SJCRH30 (cell line): ENCODE measurements around the gene OR13C5. TPM values are rescaled to one million over a fixed set of nuclear protein-coding genes. Genes with fewer than 3 reads are reported as not detected.

Experiments used
- DNase-seq, 2 experiments: peaks; one replicate each; pipeline ENCODE4 v3.0.0-alpha.2; 2015 to 2020
- H3K27ac ChIP-seq: fragments of 250-450 bp; sonication (Bioruptor Pico); 2 replicates; pipeline ENCODE4 v1.5.1; 2020; ENCODE audit warnings: mild to moderate bottlenecking, moderate library complexity
- H3K27me3 ChIP-seq: fragments of 250-450 bp; sonication (Bioruptor Pico); 2 replicates; pipeline ENCODE4 v1.5.1; 2020; ENCODE audit warnings: mild to moderate bottlenecking, moderate library complexity
- H3K36me3 ChIP-seq: fragments of 250-450 bp; sonication (Bioruptor Pico); 2 replicates; pipeline ENCODE4 v1.5.1; 2020; ENCODE audit warnings: mild to moderate bottlenecking, moderate library complexity
- H3K4me1 ChIP-seq: fragments of 250-450 bp; sonication (Bioruptor Pico); 2 replicates; pipeline ENCODE4 v1.5.1; 2020; ENCODE audit warnings: mild to moderate bottlenecking, moderate library complexity
- H3K4me3 ChIP-seq: fragments of 250-450 bp; sonication (Bioruptor Pico); 2 replicates; pipeline ENCODE4 v1.5.1; 2020; ENCODE audit warnings: mild to moderate bottlenecking, moderate library complexity
- H3K9me3 ChIP-seq: fragments of 250-450 bp; sonication (Bioruptor Pico); replicated peaks from 2 replicates; pipeline ENCODE4 v1.5.1; 2020; ENCODE audit warnings: mild to moderate bottlenecking, moderate library complexity
- total RNA-seq: library from RNA; depleted of rRNA; stranded (reverse); fragments of >200 nt; shearing (Covaris generic); gene quantifications from 2 replicates; pipeline ENCODE4 v1.2.3, GENCODE V29; 2014; rRNA removed

The OR13C5 gene
- total RNA-seq, 1 experiment from 2014 or later = not detected

DNA sequence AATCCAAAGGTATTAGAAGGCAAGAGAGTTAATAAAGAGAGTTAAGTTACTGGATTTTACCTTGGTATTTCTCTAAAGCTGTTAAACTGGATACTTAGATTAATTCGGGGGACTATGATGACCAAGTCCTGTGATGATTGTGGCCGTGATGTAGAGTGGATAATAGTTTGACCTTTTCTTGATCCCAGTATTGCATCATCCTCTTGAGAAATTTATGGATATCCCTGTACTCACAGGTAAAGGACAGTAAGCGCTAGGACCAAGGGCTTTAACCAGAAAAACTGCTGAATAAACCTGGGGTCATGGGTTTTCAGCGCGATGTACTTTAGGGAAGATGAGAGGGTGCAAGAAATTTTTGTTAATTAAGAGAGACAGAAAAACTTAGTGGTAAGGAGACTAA, 21.9 kb downstream of the OR13C5 start:
- no peaks in the 10 kb centered on the region for H3K9me3 ChIP-seq
- no peak for DNase-seq
- no peak overlapping the region for H3K27ac ChIP-seq
- H3K4me1 ChIP-seq = no peaks in the 10 kb centered on the region
- no peaks in the 10 kb centered on the region for H3K27me3 ChIP-seq
- no peak overlapping the region for H3K4me3 ChIP-seq
- H3K36me3 ChIP-seq = no peaks in the 10 kb centered on the region

DNA sequence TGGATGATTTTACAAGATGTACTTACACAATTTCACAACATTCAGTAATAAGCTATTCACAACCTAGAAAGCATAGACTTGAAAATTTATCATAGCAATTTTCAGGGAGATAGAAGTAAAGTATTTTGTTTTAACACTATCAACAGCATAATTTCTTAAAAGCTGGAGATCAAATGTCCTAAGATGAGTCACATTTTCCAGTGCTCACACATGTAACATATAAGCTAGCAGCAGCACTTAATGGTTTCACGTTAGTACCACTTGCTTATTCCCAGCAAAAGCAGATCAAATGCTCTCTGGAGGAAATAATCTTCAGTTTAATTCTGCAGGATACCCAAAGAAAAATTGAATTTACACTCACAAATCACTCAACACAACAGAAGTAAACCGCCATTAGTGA, 23.8 kb downstream of the OR13C5 start:
- Histone ChIP-seq H3K9me3 (no peaks in the 10 kb centered on the region), H3K4me3 (no peak overlapping the region), H3K36me3 (no peaks in the 10 kb centered on the region), H3K27me3 (no peaks in the 10 kb centered on the region), H3K4me1 (no peaks in the 10 kb centered on the region), H3K27ac (no peak overlapping the region)
- no peak for DNase-seq

DNA sequence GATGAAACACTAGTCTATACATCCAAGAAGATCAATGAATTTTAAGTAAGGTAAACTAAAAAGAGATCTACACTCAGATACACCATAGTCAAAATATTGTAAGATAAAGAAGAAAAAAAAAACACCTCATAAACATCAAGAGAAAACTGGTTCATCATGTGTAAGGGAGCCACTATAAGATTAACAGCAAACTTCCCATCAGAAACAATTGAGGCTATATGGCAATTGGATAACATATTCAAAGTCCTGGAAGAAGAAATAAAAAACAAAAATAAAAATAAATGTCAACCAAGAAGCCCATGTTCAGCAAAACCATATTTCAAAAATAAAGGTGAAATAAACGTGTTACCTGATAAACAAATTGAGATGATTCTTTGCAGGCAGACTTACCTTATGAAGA, 26.6 kb downstream of the OR13C5 start:
- Histone ChIP-seq H3K4me1 (no peaks in the 10 kb centered on the region), H3K4me3 (no peak overlapping the region), H3K36me3 (no peaks in the 10 kb centered on the region), H3K27me3 (no peaks in the 10 kb centered on the region), H3K9me3 (no peaks in the 10 kb centered on the region), H3K27ac (no peak overlapping the region)
- no peak for DNase-seq

DNA sequence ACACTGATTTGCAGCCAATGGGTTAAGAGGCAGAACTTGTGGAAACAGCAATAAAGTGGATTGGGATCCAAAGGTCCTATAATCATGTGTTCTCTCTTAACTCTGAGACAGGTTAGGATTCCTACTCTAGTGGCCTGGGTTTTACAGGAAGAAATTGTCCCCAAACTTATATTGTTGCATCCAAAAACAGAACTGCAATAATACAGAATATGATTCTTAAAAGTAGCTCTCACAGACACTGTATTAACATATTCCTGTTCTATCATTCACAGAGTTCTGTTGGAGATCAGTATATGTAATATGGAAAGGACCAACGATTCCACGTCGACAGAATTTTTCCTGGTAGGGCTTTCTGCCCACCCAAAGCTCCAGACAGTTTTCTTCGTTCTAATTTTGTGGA, 30.3 kb downstream of the OR13C5 start, which contains the start of gene OR13C8:
TSS of gene OR13C8 (plus strand) at position 301 of the 400 bp plus-strand sequence. CDS start at position 301, 0 bp downstream.
- Histone ChIP-seq H3K4me1 (no peaks in the 10 kb centered on the region), H3K27ac (no peak within 1 kb of the TSS), H3K27me3 (no peaks in the 10 kb centered on the region), H3K36me3 (no peaks in the 10 kb centered on the region), H3K9me3 (no peaks in the 10 kb centered on the region), H3K4me3 (no peak within 1 kb of the TSS)
- DNase-seq = no peak

DNA sequence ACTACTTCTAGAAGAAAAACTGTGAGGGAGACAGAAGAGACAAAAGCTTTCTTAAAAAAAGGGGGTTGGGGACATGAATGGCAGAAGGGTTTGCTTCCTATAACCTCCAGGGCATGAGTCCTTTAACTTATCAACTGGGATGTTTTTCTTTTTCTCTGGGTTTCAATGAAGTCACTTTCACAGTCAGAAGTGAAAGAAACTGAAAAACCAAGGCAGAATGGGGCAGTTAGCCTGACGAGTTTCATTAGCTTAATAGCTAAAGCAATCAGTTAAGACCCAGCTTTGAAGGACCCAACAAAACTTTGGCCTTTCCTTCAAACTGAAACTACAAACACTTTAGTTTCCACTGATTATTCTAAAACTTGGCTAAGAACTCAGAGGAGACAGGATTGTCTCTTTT, 34.9 kb downstream of the OR13C5 start:
- no peak for DNase-seq
- H3K27ac ChIP-seq = no peak overlapping the region
- H3K4me3 ChIP-seq = no peak overlapping the region
- no peaks in the 10 kb centered on the region for H3K4me1 ChIP-seq
- no peaks in the 10 kb centered on the region; the same call in 1 of the 2 replicates for H3K27me3 ChIP-seq
- no peaks in the 10 kb centered on the region for H3K36me3 ChIP-seq
- H3K9me3 ChIP-seq = no peaks in the 10 kb centered on the region; the same call in 1 of the 2 replicates

DNA sequence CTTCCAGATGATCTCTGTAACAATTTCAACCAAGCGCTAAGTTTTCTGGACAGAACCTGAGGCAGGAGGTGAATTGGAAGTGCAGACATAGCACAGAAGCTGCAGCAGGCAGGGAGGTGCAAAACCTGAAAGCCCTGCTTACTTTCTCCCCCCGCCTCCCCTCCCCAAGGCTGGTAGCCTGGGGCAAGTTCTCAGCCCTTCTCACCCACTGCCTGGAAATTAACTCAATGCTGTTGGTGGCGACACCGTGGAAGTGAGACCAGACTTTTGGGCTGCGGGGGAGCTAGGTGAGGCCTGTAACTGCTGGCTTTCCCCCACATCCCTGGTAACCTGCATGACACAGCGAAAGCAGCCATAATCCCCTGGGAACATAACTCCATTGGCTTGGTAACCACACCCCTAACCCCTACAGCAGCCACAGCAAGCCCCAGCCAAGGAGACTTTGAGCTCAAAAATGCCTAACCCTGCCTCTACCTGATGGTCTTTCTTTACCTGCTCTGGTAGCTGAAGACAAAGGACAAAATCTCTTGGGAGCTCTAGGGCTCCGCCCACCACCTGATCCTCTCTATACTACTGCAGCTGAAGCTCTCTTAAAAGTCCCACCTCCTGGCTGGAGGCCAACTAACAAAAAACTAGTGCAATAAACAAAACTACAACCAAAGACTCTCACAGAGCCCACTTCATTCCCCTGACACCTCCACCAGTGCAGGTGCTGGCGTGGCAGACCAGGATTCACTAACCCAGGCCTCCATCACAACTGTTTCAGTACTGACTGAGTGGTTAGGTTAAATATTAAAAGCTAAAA, 42.2 kb downstream of the OR13C5 start:
- Histone ChIP-seq H3K9me3 (no peaks in the 10 kb centered on the region; the same call in 1 of the 2 replicates), H3K36me3 (no peaks in the 10 kb centered on the region), H3K4me3 (no peak overlapping the region), H3K27me3 (no peaks in the 10 kb centered on the region), H3K4me1 (peaks cover 4% of the 10 kb centered on the region; the same call in 1 of the 2 replicates), H3K27ac (no peak overlapping the region)
- DNase-seq = no peak

DNA sequence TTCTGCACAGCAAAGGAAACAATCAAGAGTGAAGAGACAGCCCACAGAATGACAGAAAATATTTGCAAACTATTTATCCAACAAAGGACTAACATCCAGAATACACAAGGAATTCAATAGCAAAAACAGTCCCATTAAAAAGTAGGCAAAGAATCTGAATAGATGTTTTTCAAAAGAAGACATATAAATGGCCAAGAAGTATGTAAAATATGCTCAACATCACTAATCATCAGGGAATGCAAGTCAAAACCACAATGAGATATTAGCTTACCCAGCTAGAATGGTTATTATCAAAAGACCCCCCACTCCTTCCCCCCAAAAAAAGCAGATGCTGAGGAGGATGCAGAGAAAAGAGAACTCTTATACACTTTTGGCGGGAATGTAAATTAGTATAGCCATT, 43.7 kb downstream of the OR13C5 start:
- no peak for DNase-seq
- Histone ChIP-seq H3K36me3 (no peaks in the 10 kb centered on the region), H3K9me3 (no peaks in the 10 kb centered on the region; the same call in 1 of the 2 replicates)

DNA sequence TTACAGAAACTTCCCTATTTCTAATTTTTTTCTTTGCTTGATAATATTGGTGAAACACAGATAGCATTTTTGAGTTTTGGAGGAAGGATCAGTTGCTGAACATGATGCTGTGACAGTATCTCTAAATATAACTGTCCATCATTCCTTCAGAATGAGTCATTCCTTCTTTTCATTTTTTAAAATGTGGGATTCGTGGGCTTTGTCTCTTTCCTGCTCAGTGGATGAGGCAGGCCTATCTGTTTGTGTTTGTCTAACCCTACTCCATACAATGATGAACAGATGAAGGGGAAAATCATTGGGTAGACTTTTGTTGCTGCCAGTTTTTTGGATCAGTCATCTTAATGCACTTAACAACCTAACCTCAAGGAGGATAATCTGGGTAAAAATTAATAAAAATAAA, 46.0 kb downstream of the OR13C5 start:
- H3K36me3 ChIP-seq = no peaks in the 10 kb centered on the region
- no peaks in the 10 kb centered on the region for H3K27me3 ChIP-seq
- no peaks in the 10 kb centered on the region; the same call in 1 of the 2 replicates for H3K9me3 ChIP-seq
- H3K4me1 ChIP-seq = peaks cover 4% of the 10 kb centered on the region; the same call in 1 of the 2 replicates
- no peak overlapping the region for H3K4me3 ChIP-seq
- H3K27ac ChIP-seq = no peak overlapping the region
- DNase-seq = no peak

More for the DNA sequence above, 43.7 kb downstream of the OR13C5 start:
- H3K4me1 ChIP-seq = peaks cover 4% of the 10 kb centered on the region; the same call in 1 of the 2 replicates
- H3K27ac ChIP-seq = no peak overlapping the region
- no peaks in the 10 kb centered on the region for H3K27me3 ChIP-seq
- no peak overlapping the region for H3K4me3 ChIP-seq

Other genes with a start within 250 kb of the OR13C5 start
- gene OR13F1, start 95.2 kb downstream of the OR13C5 start, total RNA-seq = not detected in 2 replicates
- not detected in 2 replicates for gene OR13C4, start 72.2 kb downstream of the OR13C5 start, total RNA-seq
- gene OR13C3, start 62.6 kb downstream of the OR13C5 start, total RNA-seq = not detected in 2 replicates
- gene OR13C8, start 30.2 kb downstream of the OR13C5 start, total RNA-seq = not detected in 2 replicates
- gene OR13C2, start 6.2 kb upstream of the OR13C5 start, total RNA-seq = not detected in 2 replicates
- not detected in 2 replicates for gene OR13C9, start 18.8 kb upstream of the OR13C5 start, total RNA-seq
- gene OR13D1, start 95.1 kb upstream of the OR13C5 start, total RNA-seq = not detected in 2 replicates
- 25.3 and 27.8 TPM in 2 replicates for gene NIPSNAP3A, start 148.3 kb upstream of the OR13C5 start, total RNA-seq
- 0.36 and 0.48 TPM in 2 replicates for gene NIPSNAP3B, start 164.7 kb upstream of the OR13C5 start, total RNA-seq